HUES64 (cell line): Measurements from ENCODE around the gene BID.

Source experiments
- H3K27ac ChIP-seq: 2 replicates; pipeline ENCODE4 v1.7.0; 2013; ENCODE audit warnings: low read depth, low read length, inconsistent platforms
- H3K27me3 ChIP-seq: 2 replicates; pipeline ENCODE4 v1.6.1; 2013; ENCODE audit warnings: mild to moderate bottlenecking, low read length; ENCODE audit not compliant: insufficient read depth
- H3K36me3 ChIP-seq: 2 replicates; pipeline ENCODE4 v1.6.1; 2013; ENCODE audit warnings: mild to moderate bottlenecking, low read length; ENCODE audit not compliant: insufficient read depth
- H3K4me1 ChIP-seq: 2 replicates; pipeline ENCODE4 v1.6.1; 2013; ENCODE audit warnings: mild to moderate bottlenecking, low read length, moderate library complexity; ENCODE audit not compliant: insufficient read depth
- H3K4me3 ChIP-seq: 2 replicates; pipeline ENCODE4 v1.5.1; 2013; ENCODE audit warnings: mild to moderate bottlenecking, low read length, moderate library complexity
- H3K9ac ChIP-seq: 2 replicates; pipeline ENCODE4 v1.6.1; 2013; ENCODE audit warnings: mild to moderate bottlenecking, low read depth, low read length
- H3K9me3 ChIP-seq: 2 replicates; pipeline ENCODE4 v1.6.1; 2013; ENCODE audit warnings: low read depth, low read length; ENCODE audit not compliant: insufficient read depth
- WGBS: fragments of 150-250, 120-280 bp; methylation state at CpG from one replicate; pipeline ENCODE4 v1.1.7; 2013; ENCODE audit warnings: missing lambda C conversion rate; 5-methylcytosine and 5-hydroxymethylcytosine counted together

The BID gene

GRCh38 chr22:17726006-17726927 is 48.0 kb downstream of the BID start:
- Histone ChIP-seq H3K9ac (no peak overlapping the region), H3K27ac (no peak overlapping the region), H3K9me3 (no peaks in the 10 kb centered on the region), H3K36me3 (peaks cover 50% of the 10 kb centered on the region), H3K27me3 (no peaks in the 10 kb centered on the region), H3K4me3 (no peak overlapping the region), H3K4me1 (no peaks in the 10 kb centered on the region)
- 93% methylated on average over 13 of the region's 13 CpGs for WGBS

GRCh38 chr22:17725500-17725796 is 48.8 kb downstream of the BID start:
- Histone ChIP-seq H3K9ac (no peak overlapping the region), H3K4me3 (no peak overlapping the region), H3K36me3 (peaks cover 44% of the 10 kb centered on the region), H3K27ac (no peak overlapping the region), H3K9me3 (no peaks in the 10 kb centered on the region), H3K27me3 (no peaks in the 10 kb centered on the region), H3K4me1 (no peaks in the 10 kb centered on the region)

- 92% methylated on average over 8 of the region's 8 CpGs for WGBS
- H3K36me3 ChIP-seq = peaks cover 39% of the 10 kb centered on the region
These were observed 49.4 kb downstream of the BID start for GRCh38 chr22:17724678-17725499.

GRCh38 chr22:17724241-17724640 is 50.0 kb downstream of the BID start:
- 91% methylated on average over 5 of the region's 5 CpGs for WGBS
- Histone ChIP-seq H3K9me3 (no peaks in the 10 kb centered on the region), H3K4me1 (no peaks in the 10 kb centered on the region), H3K4me3 (no peak overlapping the region), H3K27ac (no peak overlapping the region), H3K36me3 (peaks cover 32% of the 10 kb centered on the region), H3K27me3 (no peaks in the 10 kb centered on the region), H3K9ac (no peak overlapping the region)

More at GRCh38 chr22:17724678-17725499, 49.4 kb downstream of the BID start:
- no peaks in the 10 kb centered on the region for H3K4me1 ChIP-seq
- no peak overlapping the region for H3K9ac ChIP-seq
- no peak overlapping the region for H3K27ac ChIP-seq
- no peaks in the 10 kb centered on the region for H3K9me3 ChIP-seq
- no peaks in the 10 kb centered on the region for H3K27me3 ChIP-seq
- H3K4me3 ChIP-seq = no peak overlapping the region

GRCh38 chr22:17719911-17720310 is 54.4 kb downstream of the BID start:
- Histone ChIP-seq H3K36me3 (0 out of 2 replicates have a peak, but pooled peaks cover 3% of the 10 kb centered on the region), H3K27ac (no peak overlapping the region), H3K9ac (no peak overlapping the region), H3K4me1 (no peaks in the 10 kb centered on the region), H3K4me3 (no peak overlapping the region), H3K27me3 (no peaks in the 10 kb centered on the region), H3K9me3 (no peaks in the 10 kb centered on the region)
- 97% methylated on average over 5 of the region's 5 CpGs for WGBS

- H3K27ac ChIP-seq = no peak overlapping the region
- 92% methylated on average over 4 of the region's 4 CpGs for WGBS
These were observed 56.6 kb downstream of the BID start for GRCh38 chr22:17717708-17718107.

GRCh38 chr22:17716529-17716928 is 57.7 kb downstream of the BID start:
- H3K27me3 ChIP-seq = no peaks in the 10 kb centered on the region
- H3K4me1 ChIP-seq = no peaks in the 10 kb centered on the region
- no peak overlapping the region for H3K27ac ChIP-seq
- H3K9ac ChIP-seq = no peak overlapping the region
- H3K4me3 ChIP-seq = no peak overlapping the region
- no peaks in the 10 kb centered on the region for H3K36me3 ChIP-seq
- 100% methylated on average over 2 of the region's 3 CpGs for WGBS
- H3K9me3 ChIP-seq = no peaks in the 10 kb centered on the region

More at GRCh38 chr22:17717708-17718107, 56.6 kb downstream of the BID start:
- Histone ChIP-seq H3K4me1 (no peaks in the 10 kb centered on the region), H3K9ac (no peak overlapping the region), H3K27me3 (no peaks in the 10 kb centered on the region), H3K9me3 (no peaks in the 10 kb centered on the region), H3K4me3 (no peak overlapping the region), H3K36me3 (no peaks in the 10 kb centered on the region)

GRCh38 chr22:17712441-17712840 is 61.8 kb downstream of the BID start:
- 77% methylated on average over 2 of the region's 2 CpGs for WGBS
- Histone ChIP-seq H3K27ac (no peak overlapping the region), H3K27me3 (no peaks in the 10 kb centered on the region), H3K4me3 (no peak overlapping the region), H3K4me1 (no peaks in the 10 kb centered on the region), H3K9ac (no peak overlapping the region), H3K36me3 (peaks cover 6% of the 10 kb centered on the region), H3K9me3 (no peaks in the 10 kb centered on the region)

GRCh38 chr22:17710023-17710422 is 64.2 kb downstream of the BID start:
- WGBS = 92% methylated on average over 5 of the region's 5 CpGs
- Histone ChIP-seq H3K36me3 (peaks cover 10% of the 10 kb centered on the region), H3K9ac (no peak overlapping the region), H3K27me3 (no peaks in the 10 kb centered on the region), H3K4me1 (peaks cover 9% of the 10 kb centered on the region; the same call in 1 of the 2 replicates), H3K27ac (no peak overlapping the region), H3K4me3 (no peak overlapping the region), H3K9me3 (no peaks in the 10 kb centered on the region)

- H3K36me3 ChIP-seq = peaks cover 28% of the 10 kb centered on the region
- no peak overlapping the region for H3K9ac ChIP-seq
- H3K9me3 ChIP-seq = no peaks in the 10 kb centered on the region
- WGBS = 94% methylated on average over 1 of the region's 3 CpGs
- H3K4me3 ChIP-seq = no peak overlapping the region
- H3K27ac ChIP-seq = no peak overlapping the region
- no peaks in the 10 kb centered on the region for H3K27me3 ChIP-seq
- peaks cover 9% of the 10 kb centered on the region; the same call in 1 of the 2 replicates for H3K4me1 ChIP-seq
These were observed 66.7 kb downstream of the BID start for GRCh38 chr22:17707526-17707925.

GRCh38 chr22:17706947-17707346 is 67.3 kb downstream of the BID start:
- no peak overlapping the region for H3K4me3 ChIP-seq
- peaks cover 9% of the 10 kb centered on the region; the same call in 1 of the 2 replicates for H3K4me1 ChIP-seq

More at GRCh38 chr22:17706947-17707346, 67.3 kb downstream of the BID start:
- Histone ChIP-seq H3K9ac (no peak overlapping the region), H3K36me3 (peaks cover 34% of the 10 kb centered on the region), H3K9me3 (no peaks in the 10 kb centered on the region), H3K27me3 (no peaks in the 10 kb centered on the region), H3K27ac (no peak overlapping the region)
- 94% methylated on average over 1 of the region's 1 CpG for WGBS
